SU-DHL-6 (cell line): Measurements from ENCODE around the gene PASK.

ENCODE experiments used
- H2AFZ ChIP-seq: fragments of 200-600 bp; sonication (generic); 2 replicates; pipeline ENCODE4 v1.6.1; 2014; ENCODE audit warnings: low read depth, mild to moderate bottlenecking, moderate library complexity, mixed read lengths, antibody characterized with exemption, low read length; ENCODE audit not compliant: severe bottlenecking
- H3F3A ChIP-seq: fragments of 200-600 bp; shearing (Covaris generic); 2 replicates; pipeline ENCODE4 v1.6.0; 2016; ENCODE audit warnings: antibody characterized with exemption, mild to moderate bottlenecking; ENCODE audit not compliant: insufficient read depth
- H3K27ac ChIP-seq: fragments of 200-600 bp; sonication (generic); 2 replicates; pipeline ENCODE4 v1.5.1; 2016; ENCODE audit warnings: low read depth, mild to moderate bottlenecking, low read length, moderate library complexity, mixed read lengths
- H3K27me3 ChIP-seq: fragments of 200-600 bp; sonication (generic), shearing (Covaris generic); 2 replicates; pipeline ENCODE4 v1.6.0; 2014; ENCODE audit warnings: mild to moderate bottlenecking, low read length
- H3K36me3 ChIP-seq: fragments of 200-600 bp; sonication (generic); 2 replicates; pipeline ENCODE4 v1.6.1; 2014; ENCODE audit warnings: mild to moderate bottlenecking, low read length, mixed read lengths
- H3K4me2 ChIP-seq: fragments of 300-600, 200-600 bp; shearing (Covaris generic), sonication (generic); 2 replicates; pipeline ENCODE4 v1.6.0; 2014; ENCODE audit warnings: low read length, low read depth, mild to moderate bottlenecking; ENCODE audit not compliant: poor library complexity, severe bottlenecking
- H3K4me3 ChIP-seq: fragments of 200-600 bp; sonication (generic); 2 replicates; pipeline ENCODE4 v1.5.1; 2014; ENCODE audit warnings: antibody characterized with exemption, low read length, mild to moderate bottlenecking, mixed read lengths; ENCODE audit not compliant: insufficient read depth, poor library complexity, severe bottlenecking
- H3K79me2 ChIP-seq: fragments of 200-600 bp; sonication (generic); 2 replicates; pipeline ENCODE4 v1.6.1; 2014; ENCODE audit warnings: mild to moderate bottlenecking, low read length, moderate library complexity; ENCODE audit not compliant: insufficient read depth
- H3K9ac ChIP-seq: fragments of 200-600 bp; sonication (generic); 2 replicates; pipeline ENCODE4 v1.7.0; 2014; ENCODE audit warnings: mild to moderate bottlenecking, low read length
- H3K9me2 ChIP-seq: fragments of 200-600 bp; sonication (generic); replicated peaks from 2 replicates; pipeline ENCODE4 v1.6.1; 2014; ENCODE audit warnings: low read length; ENCODE audit not compliant: insufficient read depth
- H3K9me3 ChIP-seq: fragments of 200-600 bp; sonication (generic); 2 replicates; pipeline ENCODE4 v1.6.1; 2014; ENCODE audit warnings: low read length, mixed read lengths; ENCODE audit not compliant: insufficient read depth
- H4K20me1 ChIP-seq: fragments of 200-600 bp; sonication (generic); 2 replicates; pipeline ENCODE4 v1.6.1; 2014; ENCODE audit warnings: low read depth, mild to moderate bottlenecking, antibody characterized with exemption, low read length, moderate library complexity, mixed read lengths
- CTCF ChIP-seq: fragments of 200-600 bp; sonication (generic); IDR thresholded peaks from one replicate; pipeline ENCODE4 v1.5.1; 2017; ENCODE audit warnings: antibody characterized with exemption, mild to moderate bottlenecking, low read length, moderate library complexity; ENCODE audit not compliant: insufficient read depth, poor library complexity, severe bottlenecking
- EZH2phosphoT487 ChIP-seq: fragments of 200-600 bp; sonication (generic), shearing (Covaris generic); conservative IDR thresholded peaks from 2 replicates; pipeline ENCODE4 v1.6.1; 2018; ENCODE audit warnings: mild to moderate bottlenecking, antibody characterized with exemption, low read length, moderate library complexity, mixed read lengths

PASK gene

DNA sequence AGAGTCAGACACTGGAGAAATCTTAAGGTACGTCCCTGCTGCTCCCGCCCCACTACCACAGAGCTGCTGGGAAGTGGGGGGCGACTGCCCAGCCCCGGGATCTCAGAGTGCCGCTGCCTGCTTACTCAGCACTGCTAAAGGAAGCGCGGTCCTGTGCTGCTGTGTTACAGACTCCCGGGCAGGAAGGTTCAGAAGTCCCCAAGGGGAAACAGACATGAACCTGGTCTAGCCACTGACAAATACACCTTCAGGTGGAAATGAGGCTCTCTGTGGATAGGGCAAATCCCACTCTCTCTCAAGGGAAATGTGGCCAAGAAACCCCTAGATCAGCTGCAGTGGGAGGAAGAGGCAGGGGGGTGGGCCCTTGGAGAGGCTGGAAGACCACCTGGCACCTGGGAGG is 60.9 kb downstream of the PASK start:
- no peaks in the 10 kb centered on the region for H3K27me3 ChIP-seq
- no peak overlapping the region for H3K9ac ChIP-seq
- no peak overlapping the region for H3K27ac ChIP-seq
- 0 out of 2 replicates have a peak, but pooled peaks cover 3% of the 10 kb centered on the region for H3K36me3 ChIP-seq
- TF ChIP-seq CTCF: no peak
- no peak for TF ChIP-seq EZH2phosphoT487
- no peak overlapping the region for H3K4me3 ChIP-seq
- H3F3A ChIP-seq: no peaks in the 10 kb centered on the region
- H3K79me2 ChIP-seq: no peaks in the 10 kb centered on the region
- H4K20me1 ChIP-seq: no peaks in the 10 kb centered on the region
- H3K9me2 ChIP-seq: no peaks in the 10 kb centered on the region
- H3K4me2 ChIP-seq: no peak overlapping the region
- H3K9me3 ChIP-seq: no peaks in the 10 kb centered on the region
- no peak overlapping the region for H2AFZ ChIP-seq

DNA sequence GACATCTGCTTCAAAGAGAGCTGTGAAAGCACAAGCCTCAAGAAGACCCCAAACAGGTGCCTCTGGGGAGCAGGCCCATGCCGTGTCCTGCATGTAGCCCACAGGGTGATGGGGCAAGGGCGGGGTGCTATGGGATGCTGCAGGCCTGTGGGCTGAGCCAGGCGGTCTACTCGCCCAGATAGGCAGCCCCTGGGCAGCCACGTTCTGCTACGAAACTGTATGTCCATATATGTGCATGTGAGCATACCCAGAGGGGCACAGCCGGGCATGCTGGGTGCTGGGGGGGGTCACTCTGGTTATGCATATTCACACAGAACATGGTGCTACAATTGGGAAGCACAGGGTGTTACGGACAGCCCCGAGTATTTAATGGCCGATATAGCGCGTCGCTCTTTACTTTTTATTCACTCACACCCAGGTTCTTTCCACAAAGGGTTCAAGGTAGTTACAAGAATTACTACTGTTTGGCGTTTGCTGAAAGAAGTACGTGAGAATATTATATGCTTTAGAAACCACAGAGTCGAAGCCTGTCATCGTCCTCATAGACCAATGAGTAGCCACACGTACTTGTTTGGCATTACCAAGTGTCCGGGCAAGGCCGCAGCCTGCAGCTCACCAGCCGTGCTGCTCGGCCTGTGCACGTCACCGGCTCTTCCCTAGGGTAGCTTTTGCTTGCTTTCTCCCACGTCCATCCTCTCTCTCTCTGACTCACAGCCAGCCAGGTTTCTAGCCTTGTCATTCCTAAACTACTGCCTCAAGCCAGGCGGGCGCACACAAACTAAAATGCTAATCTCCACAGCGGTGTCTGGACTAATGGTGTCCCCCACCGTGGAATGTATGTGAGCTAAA is 61.6 kb downstream of the PASK start:
- Histone ChIP-seq H3K27ac (no peak overlapping the region), H3K9ac (no peak overlapping the region), H4K20me1 (no peaks in the 10 kb centered on the region), H3K9me3 (no peaks in the 10 kb centered on the region), H3K27me3 (no peaks in the 10 kb centered on the region), H3K4me2 (no peak overlapping the region), H3F3A (no peaks in the 10 kb centered on the region), H3K36me3 (0 out of 2 replicates have a peak, but pooled peaks cover 3% of the 10 kb centered on the region), H3K79me2 (no peaks in the 10 kb centered on the region), H2AFZ (no peak overlapping the region), H3K4me3 (no peak overlapping the region), H3K9me2 (no peaks in the 10 kb centered on the region)
- no peak for TF ChIP-seq EZH2phosphoT487
- TF ChIP-seq CTCF: no peak

- Histone ChIP-seq H4K20me1 (no peaks in the 10 kb centered on the region), H3F3A (no peaks in the 10 kb centered on the region), H3K4me2 (no peak overlapping the region), H3K36me3 (0 out of 2 replicates have a peak, but pooled peaks cover 3% of the 10 kb centered on the region), H3K9me3 (no peaks in the 10 kb centered on the region), H3K27me3 (no peaks in the 10 kb centered on the region), H2AFZ (no peak overlapping the region), H3K79me2 (no peaks in the 10 kb centered on the region), H3K9ac (no peak overlapping the region), H3K9me2 (no peaks in the 10 kb centered on the region), H3K27ac (no peak overlapping the region), H3K4me3 (no peak overlapping the region)
- TF ChIP-seq EZH2phosphoT487 (no peak), CTCF (no peak)
Observed at GRCh38 chr2:241084856-241085444, 64.3 kb downstream of the PASK start.
